Tibial artery (tissue), 4 donors: Measurements from ENCODE around the gene CENPB.
A peak's percentile ranks its signal among the peaks of the same experiment; 100 is the strongest.

ENCODE experiments used
- DNase-seq, 2 donors: peaks; one replicate each; pipeline ENCODE4 v3.0.0-alpha.2; 2019
- H3K27ac ChIP-seq, 2 donors: fragments of 200-600 bp; sonication (generic) in 1 of 2; 1 replicate in 1 of 2; 2 replicates in 1 of 2; pipeline ENCODE4 v1.5.1; 2018 to 2019; ENCODE audit warnings: mild to moderate bottlenecking in 1 of 2
- H3K27me3 ChIP-seq, 2 donors: fragments of 200-600 bp; sonication (generic) in 1 of 2; one replicate each; pipeline versions ENCODE4 v1.5.1 to v1.6.0; 2016 to 2019
- H3K36me3 ChIP-seq, 3 donors: fragments of 200-600 bp; sonication (generic) in 2 of 3; one replicate each; pipeline ENCODE4 v1.5.1; 2016 to 2019; ENCODE audit warnings: mild to moderate bottlenecking in 2 of 3
- H3K4me1 ChIP-seq, 4 donors: fragments of 200-600 bp; sonication (generic) in 2 of 4; 1 replicate in 3 of 4; 2 replicates in 1 of 4; pipeline ENCODE4 v1.5.1; 2016 to 2019
- H3K4me3 ChIP-seq, 2 donors: fragments of 200-600 bp; sonication (generic) in 1 of 2; 1 replicate in 1 of 2; 2 replicates in 1 of 2; pipeline ENCODE4 v1.5.1; 2018 to 2019; ENCODE audit warnings: mild to moderate bottlenecking in 2 of 2
- H3K9me3 ChIP-seq, 3 donors: fragments of 200-600 bp; sonication (generic) in 1 of 3; one replicate each; pipeline ENCODE4 v1.5.1; 2016 to 2019
- intact Hi-C: fragments of 100-400 bp; cut with DNase I; formaldehyde crosslinking; loops from one replicate; pipeline ENCODE4 v1.15.0; 2023; ENCODE audit warnings: low total_unique reads
- TF ChIP-seq, protein P1 (sequence below), 2 experiments: fragments of 200-600 bp in 1 of 2; fragments of 450-650 bp in 1 of 2; IDR thresholded peaks; one replicate each; pipeline ENCODE4 v1.5.1; 2017 to 2019; ENCODE audit warnings: antibody characterized with exemption in 2 of 2, mild to moderate bottlenecking in 1 of 2, moderate library complexity in 1 of 2

CENPB gene

DNA sequence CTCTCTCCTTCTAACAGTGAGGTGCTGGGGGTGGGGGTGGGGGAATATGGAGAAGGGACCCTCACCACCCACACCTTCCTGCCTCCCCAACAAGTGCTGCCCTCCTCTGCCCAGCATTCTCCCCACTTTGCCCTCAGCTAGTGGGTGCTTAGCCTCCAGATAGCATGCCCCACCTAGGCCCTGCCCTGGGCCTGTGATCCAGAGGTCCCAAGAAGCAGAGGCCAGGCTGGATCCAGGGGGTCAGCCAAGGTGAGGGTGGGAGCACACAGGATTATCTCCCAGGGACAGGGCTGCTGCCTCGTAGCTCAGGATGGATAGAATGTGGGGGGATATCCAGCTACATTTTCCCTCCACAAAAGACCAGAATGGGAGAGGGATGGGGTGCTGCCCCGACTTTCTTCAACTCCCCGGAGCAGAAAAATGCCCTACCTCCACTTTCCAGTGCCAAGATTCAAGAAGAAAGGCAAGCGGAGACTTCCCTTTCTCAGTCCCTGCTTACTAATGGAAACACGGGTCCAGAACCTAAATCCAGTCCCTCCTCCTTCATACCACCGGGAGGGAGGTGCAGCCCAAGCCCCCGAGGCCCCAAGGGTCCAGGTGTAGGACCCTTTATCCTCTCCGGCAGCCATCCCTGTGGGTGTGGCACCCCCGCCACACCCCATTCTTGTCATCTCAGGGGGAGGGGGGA lies 20.0 kb downstream of the CENPB start:
- peak overlapping the region in 1 of 2 donors; percentile 96 for H3K27ac ChIP-seq
- H3K9me3 ChIP-seq: no peaks in the 10 kb centered on the region
- TF ChIP-seq, protein P1, sequence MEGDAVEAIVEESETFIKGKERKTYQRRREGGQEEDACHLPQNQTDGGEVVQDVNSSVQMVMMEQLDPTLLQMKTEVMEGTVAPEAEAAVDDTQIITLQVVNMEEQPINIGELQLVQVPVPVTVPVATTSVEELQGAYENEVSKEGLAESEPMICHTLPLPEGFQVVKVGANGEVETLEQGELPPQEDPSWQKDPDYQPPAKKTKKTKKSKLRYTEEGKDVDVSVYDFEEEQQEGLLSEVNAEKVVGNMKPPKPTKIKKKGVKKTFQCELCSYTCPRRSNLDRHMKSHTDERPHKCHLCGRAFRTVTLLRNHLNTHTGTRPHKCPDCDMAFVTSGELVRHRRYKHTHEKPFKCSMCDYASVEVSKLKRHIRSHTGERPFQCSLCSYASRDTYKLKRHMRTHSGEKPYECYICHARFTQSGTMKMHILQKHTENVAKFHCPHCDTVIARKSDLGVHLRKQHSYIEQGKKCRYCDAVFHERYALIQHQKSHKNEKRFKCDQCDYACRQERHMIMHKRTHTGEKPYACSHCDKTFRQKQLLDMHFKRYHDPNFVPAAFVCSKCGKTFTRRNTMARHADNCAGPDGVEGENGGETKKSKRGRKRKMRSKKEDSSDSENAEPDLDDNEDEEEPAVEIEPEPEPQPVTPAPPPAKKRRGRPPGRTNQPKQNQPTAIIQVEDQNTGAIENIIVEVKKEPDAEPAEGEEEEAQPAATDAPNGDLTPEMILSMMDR (IDR thresholded peaks at IDR 0.05): no peak
- H3K36me3 ChIP-seq: no peaks in the 10 kb centered on the region
- DNase-seq: no peak
- H3K4me1 ChIP-seq: peaks cover 0 to 22% (median 19%) of the 10 kb centered on the region in 4 donors
- peak overlapping the region; percentile 74 to 81 for H3K4me3 ChIP-seq
- intact Hi-C loops: loop anchor here (2.0 kb wide), 1 partner anchor 14 kb away; the partner anchor contains the start of gene SPEF1
- H3K27me3 ChIP-seq: no peaks in the 10 kb centered on the region

DNA sequence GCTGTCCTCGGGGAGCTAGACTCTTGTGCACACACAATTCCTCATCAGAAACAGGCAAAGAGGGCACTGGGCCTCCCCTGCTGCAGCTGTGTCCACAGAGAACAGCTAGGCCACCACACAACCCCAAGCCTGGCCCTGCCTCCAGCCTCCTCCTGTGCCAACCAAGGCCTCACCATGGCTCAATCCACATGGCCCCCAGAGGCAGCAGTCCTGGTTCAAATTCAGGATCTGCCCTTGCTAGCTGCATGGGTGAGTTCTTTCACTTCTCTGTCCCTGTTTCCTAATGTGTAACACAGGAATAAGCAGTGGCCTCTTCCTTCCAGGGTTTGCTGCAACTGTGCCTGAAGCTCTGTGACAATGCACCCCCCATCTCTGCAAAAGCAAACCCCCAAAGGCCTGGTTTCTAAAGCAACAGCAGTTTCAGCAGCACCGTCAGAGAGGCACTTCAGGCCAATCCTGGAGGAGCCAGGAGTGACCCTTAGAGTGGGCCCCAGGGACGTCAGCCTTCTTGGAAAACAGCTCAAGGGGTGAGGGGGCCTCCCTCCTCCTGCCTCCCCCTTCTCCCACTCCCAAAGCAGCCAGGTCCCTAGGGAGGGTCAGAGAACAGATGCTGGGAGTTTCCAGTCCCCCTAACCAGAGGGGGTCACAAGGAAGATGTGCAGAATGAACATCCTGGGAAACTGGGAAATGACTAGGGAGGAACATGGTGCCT lies 21.2 kb downstream of the CENPB start:
- Histone ChIP-seq H3K4me1 (peaks cover 0 to 22% (median 19%) of the 10 kb centered on the region in 4 donors), H3K36me3 (no peaks in the 10 kb centered on the region), H3K27ac (no peak overlapping the region), H3K9me3 (no peaks in the 10 kb centered on the region), H3K27me3 (no peaks in the 10 kb centered on the region), H3K4me3 (no peak overlapping the region)
- intact Hi-C loops: no loop called here
- TF ChIP-seq, protein P1 (IDR thresholded peaks at IDR 0.05): no peak
- DNase-seq: no peak

DNA sequence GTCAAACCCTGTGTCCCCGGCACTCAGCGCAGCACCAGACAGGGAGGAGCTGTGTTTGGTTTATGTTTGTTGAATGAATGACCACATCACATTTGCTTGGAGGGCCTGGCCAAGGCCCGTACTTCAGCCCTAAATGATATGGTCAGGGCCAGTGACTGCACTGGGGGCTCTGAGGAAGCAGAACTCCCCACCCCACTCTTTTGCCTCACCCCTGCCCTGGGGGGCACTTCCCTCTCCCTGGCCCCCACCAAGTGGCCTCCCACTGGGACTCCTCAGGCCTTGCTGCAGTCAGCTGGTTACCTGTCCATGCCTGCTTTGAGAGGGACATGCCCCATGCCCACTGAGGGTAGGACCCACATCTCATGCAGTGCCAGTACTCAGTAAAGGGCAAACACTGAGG lies 21.9 kb downstream of the CENPB start:
- H3K27ac ChIP-seq: no peak overlapping the region
- no peaks in the 10 kb centered on the region for H3K36me3 ChIP-seq
- no peak for DNase-seq
- intact Hi-C loops: no loop called here
- TF ChIP-seq, protein P1 (IDR thresholded peaks at IDR 0.05): no peak
- H3K4me1 ChIP-seq: peaks cover 0 to 22% (median 19%) of the 10 kb centered on the region in 4 donors
- no peaks in the 10 kb centered on the region for H3K27me3 ChIP-seq
- H3K4me3 ChIP-seq: no peak overlapping the region
- H3K9me3 ChIP-seq: no peaks in the 10 kb centered on the region

DNA sequence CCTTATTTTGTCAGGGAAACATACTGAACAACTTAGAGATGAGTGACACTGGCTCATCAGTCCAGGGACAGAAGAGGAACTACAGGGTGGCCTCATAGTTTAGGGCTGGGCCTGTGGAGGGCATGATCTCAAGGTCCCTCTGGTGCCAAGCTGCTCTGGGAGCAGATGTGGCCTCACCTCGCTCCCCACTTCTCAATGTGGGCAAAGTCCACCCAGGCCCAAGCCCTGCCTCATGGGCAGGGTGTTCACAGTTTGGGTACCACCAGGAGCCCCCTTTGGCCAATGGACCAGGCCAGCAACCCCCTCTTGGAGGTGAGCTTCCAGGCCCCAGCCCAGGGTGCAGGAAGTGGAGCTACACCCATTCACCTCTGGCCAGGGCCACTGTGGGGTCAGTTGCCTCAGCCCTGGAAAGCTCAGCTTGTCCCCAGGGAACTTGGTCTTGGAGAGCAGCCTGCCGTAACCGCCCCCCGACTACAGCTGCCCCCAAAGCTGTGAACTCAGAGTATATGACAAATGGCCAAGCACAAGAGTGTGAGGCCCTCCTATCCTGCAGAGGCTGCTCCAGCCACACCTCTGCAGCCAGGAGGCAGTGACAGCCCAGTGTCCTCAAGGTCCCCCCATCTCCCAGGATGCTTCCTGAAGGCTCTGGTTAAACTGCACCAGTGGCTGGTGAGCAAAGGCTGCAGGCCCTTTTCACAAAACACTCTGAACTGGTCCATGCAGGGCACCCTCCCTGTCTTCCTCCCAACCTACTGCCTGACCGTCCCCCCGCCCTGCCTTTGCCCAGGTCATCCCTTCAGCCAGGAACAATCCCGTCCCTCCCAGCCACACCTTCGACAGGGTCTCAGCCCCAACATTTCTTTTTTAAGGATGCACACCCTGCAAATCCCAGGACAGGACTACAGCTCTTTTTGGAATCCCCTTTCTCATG lies 22.6 kb downstream of the CENPB start:
- TF ChIP-seq, protein P1 (IDR thresholded peaks at IDR 0.05): no peak
- H3K27ac ChIP-seq: no peak overlapping the region
- intact Hi-C loops: no loop called here
- no peaks in the 10 kb centered on the region for H3K36me3 ChIP-seq
- H3K9me3 ChIP-seq: no peaks in the 10 kb centered on the region
- H3K4me3 ChIP-seq: no peak overlapping the region
- H3K27me3 ChIP-seq: no peaks in the 10 kb centered on the region
- no peak for DNase-seq
- H3K4me1 ChIP-seq: peaks cover 0 to 18% (median 16%) of the 10 kb centered on the region in 4 donors

DNA sequence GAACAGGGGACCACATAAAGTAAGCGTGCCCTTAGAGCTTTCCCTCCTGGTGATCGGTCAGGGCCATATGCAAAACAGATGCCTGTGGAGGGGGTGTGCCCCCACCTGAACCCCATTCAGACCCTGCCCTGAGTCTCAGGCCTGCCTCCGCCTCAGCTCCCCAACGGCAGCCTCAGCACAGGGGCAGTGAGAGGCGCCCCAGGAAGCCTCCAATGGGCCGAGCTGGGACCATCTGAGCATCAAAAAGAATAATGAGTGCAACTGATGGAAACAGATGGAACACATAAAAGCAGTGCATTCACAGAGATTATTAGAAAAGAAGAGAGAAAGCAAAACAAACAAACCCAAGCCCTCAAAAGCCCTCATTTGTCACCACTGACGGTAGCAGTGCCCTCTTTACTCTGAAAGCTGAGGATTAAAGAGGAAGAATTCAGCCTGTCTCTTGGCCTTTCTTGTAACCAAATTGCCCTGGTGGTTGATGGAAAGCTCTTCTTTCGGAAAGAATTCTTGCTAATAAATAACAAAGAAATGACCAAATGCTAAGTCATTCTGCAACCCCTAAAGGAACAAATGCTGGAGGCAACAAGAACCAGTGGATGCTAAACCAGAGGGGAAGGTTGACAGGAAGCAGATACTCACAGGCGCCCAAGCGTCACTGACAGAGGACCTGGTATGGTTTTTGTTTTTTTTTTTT lies 25.7 kb downstream of the CENPB start:
- Histone ChIP-seq H3K27me3 (no peaks in the 10 kb centered on the region), H3K4me3 (no peak overlapping the region), H3K27ac (no peak overlapping the region), H3K36me3 (peaks cover 0 to 14% (median 6%) of the 10 kb centered on the region in 3 donors), H3K4me1 (no peaks in the 10 kb centered on the region), H3K9me3 (no peaks in the 10 kb centered on the region)
- DNase-seq: no peak
- intact Hi-C loops: no loop called here
- TF ChIP-seq, protein P1 (IDR thresholded peaks at IDR 0.05): no peak
